HepG2 (cell line): ENCODE results near the gene ANKRD37. TPM values are rescaled to one million over a fixed set of nuclear protein-coding genes. Genes with fewer than 3 reads are reported as not detected.

Experiments used
- AGO1 ChIP-seq: fragments of 200-400 bp; formaldehyde crosslinking; IDR thresholded peaks from 2 replicates; pipeline ENCODE4 v1.6.1; 2017; ENCODE audit warnings: mild to moderate bottlenecking, low read depth, low read length, moderate library complexity; ENCODE audit not compliant: poor library complexity, severe bottlenecking
- CBX2 ChIP-seq, 2 experiments: fragments of 200-600 bp in 1 of 2; sonication (generic); formaldehyde crosslinking in 1 of 2; IDR thresholded peaks; 2 replicates each; pipeline versions ENCODE4 v1.7.0 to v1.8.1; 2018 to 2022; ENCODE audit warnings: low read depth in 2 of 2, low read length in 1 of 2, mild to moderate bottlenecking in 1 of 2, missing genetic modification reagents in 1 of 2
- CCAR2 ChIP-seq: fragments of 200-400 bp; formaldehyde crosslinking; optimal IDR thresholded peaks from 2 replicates; pipeline ENCODE3; 2018; ENCODE audit warnings: low read depth, mild to moderate bottlenecking, low read length, moderate library complexity
- DMAP1 ChIP-seq: IDR thresholded peaks from 2 replicates; pipeline ENCODE4 v1.6.1; 2016
- ELF1 ChIP-seq: sonication (generic); formaldehyde crosslinking; IDR thresholded peaks from 2 replicates; pipeline ENCODE4 v1.4.0; 2020; ENCODE audit warnings: missing genetic modification reagents
- FOXO1 ChIP-seq: sonication (generic); formaldehyde crosslinking; IDR thresholded peaks from 2 replicates; pipeline ENCODE4 v1.4.0; 2020; ENCODE audit warnings: missing genetic modification reagents
- ISX ChIP-seq: sonication (generic); formaldehyde crosslinking; conservative IDR thresholded peaks from 2 replicates; pipeline ENCODE4 v1.5.0; 2020; ENCODE audit warnings: missing genetic modification reagents
- KAT8 ChIP-seq: IDR thresholded peaks from 2 replicates; pipeline ENCODE4 v1.6.1; 2016; ENCODE audit warnings: missing genetic modification reagents, missing compliant biosample characterization
- NCOA5 ChIP-seq: sonication (generic); formaldehyde crosslinking; IDR thresholded peaks from 2 replicates; pipeline ENCODE4 v1.4.0; 2020; ENCODE audit warnings: missing genetic modification reagents
- RXRB ChIP-seq: IDR thresholded peaks from 2 replicates; pipeline ENCODE4 v1.6.1; 2016; ENCODE audit warnings: borderline replicate concordance, missing genetic modification reagents, missing compliant biosample characterization
- SRSF1 ChIP-seq: fragments of 200-400 bp; formaldehyde crosslinking; optimal IDR thresholded peaks from 2 replicates; pipeline ENCODE3; 2017; ENCODE audit warnings: mild to moderate bottlenecking, low read depth, low read length, moderate library complexity
- ZNF17 ChIP-seq: sonication (generic); formaldehyde crosslinking; IDR thresholded peaks from 2 replicates; pipeline ENCODE4 v1.5.0; 2020; ENCODE audit warnings: mild to moderate bottlenecking, missing genetic modification reagents
- ZNF672 ChIP-seq: sonication (generic); formaldehyde crosslinking; IDR thresholded peaks from 2 replicates; pipeline ENCODE4 v1.8.1; 2022; ENCODE audit warnings: missing genetic modification reagents
- ZNF709 ChIP-seq: sonication (generic); formaldehyde crosslinking; IDR thresholded peaks from 2 replicates; pipeline ENCODE4 v1.5.0; 2020; ENCODE audit warnings: mild to moderate bottlenecking, missing genetic modification reagents
- polyA plus RNA-seq, 8 experiments: library from polyadenylated mRNA; depleted of rRNA in 3 of 8; stranded (reverse) in 7 of 8; unstranded in 1 of 8; fragments of >200 nt; fragmentation: Illumina TruSeq in 4 of 8; extraction: Trizol in 4 of 8; gene quantifications; 2 replicates each; pipeline versions ENCODE4 v1.2.1 to v1.2.3, GENCODE V29; 2011 to 2016; ENCODE audit warnings: low read depth in 4 of 8, missing spikeins in 1 of 8, mixed read lengths in 1 of 8; ENCODE audit not compliant: insufficient read depth in 1 of 8
- total RNA-seq, 5 experiments: library from RNA; depleted of rRNA; stranded (reverse); fragments of >200 nt; fragmentation: Illumina TruSeq; extraction: Trizol; gene quantifications; 2 replicates each; pipeline ENCODE4 v1.2.3, GENCODE V29; 2016; ENCODE audit warnings: low read depth in 1 of 5
- TF ChIP-seq, protein P1 (sequence below): sonication (generic); formaldehyde crosslinking; IDR thresholded peaks from 2 replicates; pipeline ENCODE4 v1.8.0; 2022; ENCODE audit warnings: missing genetic modification reagents, mild to moderate bottlenecking, inconsistent platforms, borderline replicate concordance
- TF ChIP-seq, protein P2 (sequence below): sonication (generic); formaldehyde crosslinking; IDR thresholded peaks from 2 replicates; pipeline ENCODE4 v1.4.0; 2020; ENCODE audit warnings: missing genetic modification reagents
- TF ChIP-seq, protein P3 (sequence below): IDR thresholded peaks from 2 replicates; pipeline ENCODE4 v1.6.1; 2016; ENCODE audit warnings: low read depth, control low read depth
- TF ChIP-seq, protein P4 (sequence below): sonication (generic); formaldehyde crosslinking; IDR thresholded peaks from 2 replicates; pipeline ENCODE4 v1.5.1; 2020; ENCODE audit warnings: mild to moderate bottlenecking, moderate library complexity, missing genetic modification reagents
- TF ChIP-seq, protein P5 (sequence below): sonication (generic); formaldehyde crosslinking; IDR thresholded peaks from 2 replicates; pipeline ENCODE4 v1.5.0; 2020; ENCODE audit warnings: mild to moderate bottlenecking, missing genetic modification reagents, borderline replicate concordance
- TF ChIP-seq, protein P6 (sequence below): sonication (generic); formaldehyde crosslinking; IDR thresholded peaks from 2 replicates; pipeline ENCODE4 v1.5.0; 2020; ENCODE audit warnings: mild to moderate bottlenecking, missing genetic modification reagents, borderline replicate concordance

The ANKRD37 gene
- total and polyA plus RNA-seq, 2 of the 13 experiments (the other 11 are each of a cell fraction or from before 2014, with no cell fraction given) = 2.2 to 51.4 TPM

DNA sequence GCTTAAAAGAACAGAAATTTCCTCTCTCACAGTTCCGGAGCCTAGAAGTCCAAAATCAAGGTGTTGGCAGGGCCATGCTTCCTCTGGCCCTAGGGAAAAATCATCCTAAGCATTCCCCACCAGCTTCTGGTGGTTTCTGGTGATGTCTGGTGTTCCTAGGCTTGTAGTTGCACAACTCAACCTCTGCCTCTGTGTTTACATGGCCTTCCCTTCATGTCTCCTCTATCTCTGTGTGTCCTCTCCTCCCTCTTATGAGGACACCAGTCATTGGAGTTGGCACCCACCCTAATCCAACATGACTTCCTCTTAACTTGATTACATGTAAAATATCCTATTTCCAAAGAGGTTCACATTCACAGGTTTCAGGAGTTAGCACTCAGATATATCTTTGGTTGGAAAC, 16.3 kb upstream of the ANKRD37 start (continued):
- TF ChIP-seq ZNF709 (CRISPR knock-in tag) (no peak), CCAR2 (no peak), ZNF672 (no peak), FOXO1 (CRISPR knock-in tag) (peak; percentile 73), ZNF17 (CRISPR knock-in tag) (no peak), ELF1 (CRISPR knock-in tag) (no peak), ISX (CRISPR knock-in tag) (no peak), CBX2 (IDR thresholded peaks at IDR 0.05; ENCODE audit: low read depth, low read length) (no peak), CBX2 (CRISPR knock-in tag; IDR thresholded peaks at IDR 0.05; ENCODE audit: low read depth) (no peak), DMAP1 (no peak), KAT8 (no peak), SRSF1 (no peak), AGO1 (no peak), NCOA5 (CRISPR knock-in tag) (no peak), RXRB (peak; percentile 61; the same call in 1 of the 2 replicates)
- TF ChIP-seq, protein P1, sequence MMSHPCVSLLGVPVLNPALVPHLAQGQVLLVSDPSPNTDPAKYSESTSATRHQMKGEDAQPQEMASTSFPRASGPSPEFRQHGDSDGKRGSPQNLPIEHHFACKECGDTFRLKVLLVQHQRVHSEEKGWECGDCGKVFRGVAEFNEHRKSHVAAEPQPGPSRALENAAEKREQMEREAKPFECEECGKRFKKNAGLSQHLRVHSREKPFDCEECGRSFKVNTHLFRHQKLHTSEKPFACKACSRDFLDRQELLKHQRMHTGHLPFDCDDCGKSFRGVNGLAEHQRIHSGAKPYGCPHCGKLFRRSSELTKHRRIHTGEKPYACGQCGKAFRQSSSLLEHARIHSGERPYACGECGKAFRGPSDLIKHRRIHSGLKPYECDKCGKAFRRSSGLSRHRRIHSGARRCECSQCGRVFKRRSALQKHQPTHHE (CRISPR knock-in tag) = no peak
- TF ChIP-seq, protein P2, sequence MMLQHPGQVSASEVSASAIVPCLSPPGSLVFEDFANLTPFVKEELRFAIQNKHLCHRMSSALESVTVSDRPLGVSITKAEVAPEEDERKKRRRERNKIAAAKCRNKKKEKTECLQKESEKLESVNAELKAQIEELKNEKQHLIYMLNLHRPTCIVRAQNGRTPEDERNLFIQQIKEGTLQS = no peak
- TF ChIP-seq, protein P3, sequence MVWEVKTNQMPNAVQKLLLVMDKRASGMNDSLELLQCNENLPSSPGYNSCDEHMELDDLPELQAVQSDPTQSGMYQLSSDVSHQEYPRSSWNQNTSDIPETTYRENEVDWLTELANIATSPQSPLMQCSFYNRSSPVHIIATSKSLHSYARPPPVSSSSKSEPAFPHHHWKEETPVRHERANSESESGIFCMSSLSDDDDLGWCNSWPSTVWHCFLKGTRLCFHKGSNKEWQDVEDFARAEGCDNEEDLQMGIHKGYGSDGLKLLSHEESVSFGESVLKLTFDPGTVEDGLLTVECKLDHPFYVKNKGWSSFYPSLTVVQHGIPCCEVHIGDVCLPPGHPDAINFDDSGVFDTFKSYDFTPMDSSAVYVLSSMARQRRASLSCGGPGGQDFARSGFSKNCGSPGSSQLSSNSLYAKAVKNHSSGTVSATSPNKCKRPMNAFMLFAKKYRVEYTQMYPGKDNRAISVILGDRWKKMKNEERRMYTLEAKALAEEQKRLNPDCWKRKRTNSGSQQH = no peak
- TF ChIP-seq, protein P4, sequence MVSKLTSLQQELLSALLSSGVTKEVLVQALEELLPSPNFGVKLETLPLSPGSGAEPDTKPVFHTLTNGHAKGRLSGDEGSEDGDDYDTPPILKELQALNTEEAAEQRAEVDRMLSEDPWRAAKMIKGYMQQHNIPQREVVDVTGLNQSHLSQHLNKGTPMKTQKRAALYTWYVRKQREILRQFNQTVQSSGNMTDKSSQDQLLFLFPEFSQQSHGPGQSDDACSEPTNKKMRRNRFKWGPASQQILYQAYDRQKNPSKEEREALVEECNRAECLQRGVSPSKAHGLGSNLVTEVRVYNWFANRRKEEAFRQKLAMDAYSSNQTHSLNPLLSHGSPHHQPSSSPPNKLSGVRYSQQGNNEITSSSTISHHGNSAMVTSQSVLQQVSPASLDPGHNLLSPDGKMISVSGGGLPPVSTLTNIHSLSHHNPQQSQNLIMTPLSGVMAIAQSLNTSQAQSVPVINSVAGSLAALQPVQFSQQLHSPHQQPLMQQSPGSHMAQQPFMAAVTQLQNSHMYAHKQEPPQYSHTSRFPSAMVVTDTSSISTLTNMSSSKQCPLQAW (CRISPR knock-in tag) = 0 out of 2 replicates have a peak, but pooled peaks have one; percentile 21
- TF ChIP-seq, protein P5, sequence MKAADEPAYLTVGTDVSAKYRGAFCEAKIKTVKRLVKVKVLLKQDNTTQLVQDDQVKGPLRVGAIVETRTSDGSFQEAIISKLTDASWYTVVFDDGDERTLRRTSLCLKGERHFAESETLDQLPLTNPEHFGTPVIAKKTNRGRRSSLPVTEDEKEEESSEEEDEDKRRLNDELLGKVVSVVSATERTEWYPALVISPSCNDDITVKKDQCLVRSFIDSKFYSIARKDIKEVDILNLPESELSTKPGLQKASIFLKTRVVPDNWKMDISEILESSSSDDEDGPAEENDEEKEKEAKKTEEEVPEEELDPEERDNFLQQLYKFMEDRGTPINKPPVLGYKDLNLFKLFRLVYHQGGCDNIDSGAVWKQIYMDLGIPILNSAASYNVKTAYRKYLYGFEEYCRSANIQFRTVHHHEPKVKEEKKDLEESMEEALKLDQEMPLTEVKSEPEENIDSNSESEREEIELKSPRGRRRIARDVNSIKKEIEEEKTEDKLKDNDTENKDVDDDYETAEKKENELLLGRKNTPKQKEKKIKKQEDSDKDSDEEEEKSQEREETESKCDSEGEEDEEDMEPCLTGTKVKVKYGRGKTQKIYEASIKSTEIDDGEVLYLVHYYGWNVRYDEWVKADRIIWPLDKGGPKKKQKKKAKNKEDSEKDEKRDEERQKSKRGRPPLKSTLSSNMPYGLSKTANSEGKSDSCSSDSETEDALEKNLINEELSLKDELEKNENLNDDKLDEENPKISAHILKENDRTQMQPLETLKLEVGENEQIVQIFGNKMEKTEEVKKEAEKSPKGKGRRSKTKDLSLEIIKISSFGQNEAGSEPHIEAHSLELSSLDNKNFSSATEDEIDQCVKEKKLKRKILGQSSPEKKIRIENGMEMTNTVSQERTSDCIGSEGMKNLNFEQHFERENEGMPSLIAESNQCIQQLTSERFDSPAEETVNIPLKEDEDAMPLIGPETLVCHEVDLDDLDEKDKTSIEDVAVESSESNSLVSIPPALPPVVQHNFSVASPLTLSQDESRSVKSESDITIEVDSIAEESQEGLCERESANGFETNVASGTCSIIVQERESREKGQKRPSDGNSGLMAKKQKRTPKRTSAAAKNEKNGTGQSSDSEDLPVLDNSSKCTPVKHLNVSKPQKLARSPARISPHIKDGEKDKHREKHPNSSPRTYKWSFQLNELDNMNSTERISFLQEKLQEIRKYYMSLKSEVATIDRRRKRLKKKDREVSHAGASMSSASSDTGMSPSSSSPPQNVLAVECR (CRISPR knock-in tag) = no peak
- TF ChIP-seq, protein P6, sequence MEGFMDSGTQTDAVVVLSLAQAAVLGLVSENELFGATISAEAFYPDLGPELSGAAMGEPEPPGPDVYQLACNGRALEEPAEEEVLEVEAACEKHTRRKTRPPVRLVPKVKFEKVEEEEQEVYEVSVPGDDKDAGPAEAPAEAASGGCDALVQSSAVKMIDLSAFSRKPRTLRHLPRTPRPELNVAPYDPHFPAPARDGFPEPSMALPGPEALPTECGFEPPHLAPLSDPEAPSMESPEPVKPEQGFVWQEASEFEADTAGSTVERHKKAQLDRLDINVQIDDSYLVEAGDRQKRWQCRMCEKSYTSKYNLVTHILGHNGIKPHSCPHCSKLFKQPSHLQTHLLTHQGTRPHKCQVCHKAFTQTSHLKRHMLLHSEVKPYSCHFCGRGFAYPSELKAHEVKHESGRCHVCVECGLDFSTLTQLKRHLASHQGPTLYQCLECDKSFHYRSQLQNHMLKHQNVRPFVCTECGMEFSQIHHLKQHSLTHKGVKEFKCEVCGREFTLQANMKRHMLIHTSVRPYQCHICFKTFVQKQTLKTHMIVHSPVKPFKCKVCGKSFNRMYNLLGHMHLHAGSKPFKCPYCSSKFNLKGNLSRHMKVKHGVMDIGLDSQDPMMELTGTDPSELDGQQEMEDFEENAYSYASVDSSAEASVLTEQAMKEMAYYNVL = no peak
